ENCODE results near the gene RPA3.

DNA sequence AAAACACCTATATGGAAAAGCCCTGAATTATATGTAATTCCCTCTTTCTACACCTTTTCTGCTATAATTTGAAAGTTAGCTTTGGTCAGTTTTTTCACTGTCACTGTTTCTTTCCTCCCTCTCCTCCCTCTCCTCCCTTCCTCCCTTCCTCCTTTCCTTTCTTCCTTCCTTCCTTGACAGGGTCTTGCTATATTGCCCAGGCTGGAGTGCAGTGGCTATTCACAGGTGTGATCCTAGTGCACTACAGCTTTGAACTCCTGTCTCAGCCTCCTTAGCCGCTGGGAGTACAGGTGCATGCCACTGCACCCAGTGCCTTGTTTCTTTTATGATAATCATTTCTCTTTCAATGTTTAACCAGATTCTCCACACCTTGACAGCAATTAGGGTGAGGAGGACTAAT, 100.0 kb downstream of the RPA3 start:
- TF ChIP-seq, protein P1, sequence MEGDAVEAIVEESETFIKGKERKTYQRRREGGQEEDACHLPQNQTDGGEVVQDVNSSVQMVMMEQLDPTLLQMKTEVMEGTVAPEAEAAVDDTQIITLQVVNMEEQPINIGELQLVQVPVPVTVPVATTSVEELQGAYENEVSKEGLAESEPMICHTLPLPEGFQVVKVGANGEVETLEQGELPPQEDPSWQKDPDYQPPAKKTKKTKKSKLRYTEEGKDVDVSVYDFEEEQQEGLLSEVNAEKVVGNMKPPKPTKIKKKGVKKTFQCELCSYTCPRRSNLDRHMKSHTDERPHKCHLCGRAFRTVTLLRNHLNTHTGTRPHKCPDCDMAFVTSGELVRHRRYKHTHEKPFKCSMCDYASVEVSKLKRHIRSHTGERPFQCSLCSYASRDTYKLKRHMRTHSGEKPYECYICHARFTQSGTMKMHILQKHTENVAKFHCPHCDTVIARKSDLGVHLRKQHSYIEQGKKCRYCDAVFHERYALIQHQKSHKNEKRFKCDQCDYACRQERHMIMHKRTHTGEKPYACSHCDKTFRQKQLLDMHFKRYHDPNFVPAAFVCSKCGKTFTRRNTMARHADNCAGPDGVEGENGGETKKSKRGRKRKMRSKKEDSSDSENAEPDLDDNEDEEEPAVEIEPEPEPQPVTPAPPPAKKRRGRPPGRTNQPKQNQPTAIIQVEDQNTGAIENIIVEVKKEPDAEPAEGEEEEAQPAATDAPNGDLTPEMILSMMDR (IDR thresholded peaks at IDR 0.05; ENCODE audit: extremely low read depth in 1 of 2, insufficient read depth in 1 of 2, low read depth in 1 of 2, low read length in 2 of 2) = no peak
- TF ChIP-seq POLR2A (IDR thresholded peaks at IDR 0.05; ENCODE audit: low read depth, low read length) = no peak
- no peak for TF ChIP-seq EZH2 (IDR thresholded peaks at IDR 0.05; ENCODE audit: borderline replicate concordance, low read depth, low read length, severe bottlenecking)
- TF ChIP-seq, protein P2, sequence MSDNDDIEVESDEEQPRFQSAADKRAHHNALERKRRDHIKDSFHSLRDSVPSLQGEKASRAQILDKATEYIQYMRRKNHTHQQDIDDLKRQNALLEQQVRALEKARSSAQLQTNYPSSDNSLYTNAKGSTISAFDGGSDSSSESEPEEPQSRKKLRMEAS (IDR thresholded peaks at IDR 0.05; ENCODE audit: insufficient read depth, insufficient read length) = no peak
